ENCODE results near the gene URB2.

DNA sequence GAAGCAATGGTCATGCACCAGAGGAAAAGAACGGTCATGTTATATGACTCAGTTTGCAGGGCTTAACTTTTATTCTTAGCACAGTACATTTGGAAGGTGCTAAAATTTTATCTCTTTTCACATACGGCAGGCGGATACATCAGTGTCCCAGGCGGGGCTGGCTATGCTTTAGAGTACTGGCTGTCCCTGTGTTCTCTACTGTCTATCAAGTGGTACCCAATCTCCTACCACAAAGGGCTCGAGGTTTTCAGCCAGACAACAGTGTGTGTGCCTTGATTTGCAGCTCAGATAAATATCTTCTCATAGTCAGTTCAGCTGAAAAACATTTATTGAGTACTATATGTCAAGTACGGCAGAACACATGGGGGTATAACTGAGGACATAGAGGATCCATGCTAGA is 65.3 kb downstream of the URB2 start:
- TF ChIP-seq POLR2A (IDR thresholded peaks at IDR 0.05; ENCODE audit: low read depth), result no peak
- no peak for TF ChIP-seq POLR2AphosphoS5 (IDR thresholded peaks at IDR 0.05)
- TF ChIP-seq, protein P1, sequence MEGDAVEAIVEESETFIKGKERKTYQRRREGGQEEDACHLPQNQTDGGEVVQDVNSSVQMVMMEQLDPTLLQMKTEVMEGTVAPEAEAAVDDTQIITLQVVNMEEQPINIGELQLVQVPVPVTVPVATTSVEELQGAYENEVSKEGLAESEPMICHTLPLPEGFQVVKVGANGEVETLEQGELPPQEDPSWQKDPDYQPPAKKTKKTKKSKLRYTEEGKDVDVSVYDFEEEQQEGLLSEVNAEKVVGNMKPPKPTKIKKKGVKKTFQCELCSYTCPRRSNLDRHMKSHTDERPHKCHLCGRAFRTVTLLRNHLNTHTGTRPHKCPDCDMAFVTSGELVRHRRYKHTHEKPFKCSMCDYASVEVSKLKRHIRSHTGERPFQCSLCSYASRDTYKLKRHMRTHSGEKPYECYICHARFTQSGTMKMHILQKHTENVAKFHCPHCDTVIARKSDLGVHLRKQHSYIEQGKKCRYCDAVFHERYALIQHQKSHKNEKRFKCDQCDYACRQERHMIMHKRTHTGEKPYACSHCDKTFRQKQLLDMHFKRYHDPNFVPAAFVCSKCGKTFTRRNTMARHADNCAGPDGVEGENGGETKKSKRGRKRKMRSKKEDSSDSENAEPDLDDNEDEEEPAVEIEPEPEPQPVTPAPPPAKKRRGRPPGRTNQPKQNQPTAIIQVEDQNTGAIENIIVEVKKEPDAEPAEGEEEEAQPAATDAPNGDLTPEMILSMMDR (IDR thresholded peaks at IDR 0.05), result no peak
- no peak for TF ChIP-seq EP300 (IDR thresholded peaks at IDR 0.05)

Data from esophagus muscularis mucosa (tissue), 4 donors.